GM12878 (cell line): Measurements from ENCODE around the gene UPK1B. TPM values are rescaled to one million over a fixed set of nuclear protein-coding genes. Genes with fewer than 3 reads are reported as not detected.

Source experiments
- ATAC-seq: fragments of 200-7000 bp; cut with Tn5 transposase; 3 replicates; pipeline ENCODE4 v1.9.1; 2020; ENCODE audit warnings: mild to moderate bottlenecking, moderate library complexity
- BruUV-seq: library from RNA; stranded (reverse); fragments of 400-500 nt; replicated peaks from 2 replicates; lab custom pipeline; 2021; lab: Mats Ljungman, UMichigan
- CTCF ChIA-PET: fragments of 300-600 bp; sonication (Branson Sonifier 250); formaldehyde crosslinking; extraction: SDS; loops from one replicate; lab custom pipeline; 2021; ENCODE audit warnings: inconsistent platforms; lab: Yijun Ruan, JAX
- POLR2A ChIA-PET: fragments of 350-600 bp; formaldehyde crosslinking; extraction: SDS; loops from one replicate; lab custom pipeline; 2021; ENCODE audit warnings: inconsistent platforms; lab: Charles Lee
- RAD21 ChIA-PET: fragments of 300-600 bp; sonication (Branson Sonifier 250); formaldehyde crosslinking; loops from one replicate; lab custom pipeline; 2023; ENCODE audit warnings: antibody characterized with exemption; ENCODE audit not compliant: unreplicated experiment; lab: Charles Lee
- SMC1A ChIA-PET: fragments of 300-600 bp; sonication (Branson Sonifier 250); formaldehyde crosslinking; loops from one replicate; lab custom pipeline; 2023; ENCODE audit not compliant: unreplicated experiment, uncharacterized antibody; lab: Charles Lee
- DNase-seq: peaks from one replicate; pipeline ENCODE4 v3.0.0-alpha.2; 2011; ENCODE audit warnings: low read depth, low spot score
- FAIRE-seq: peaks from 3 replicates; lab custom pipeline; 2011; peaks lifted over from hg19 to GRCh38; lab: Jason Lieb, UNC
- H2AFZ ChIP-seq: 2 replicates; pipeline ENCODE4 v1.6.0; 2011; ENCODE audit warnings: low read depth, low read length, control low read depth; ENCODE audit not compliant: control insufficient read depth
- H3K27ac ChIP-seq: 2 replicates; pipeline ENCODE4 v1.5.1; 2011; ENCODE audit warnings: control low read depth; ENCODE audit not compliant: control insufficient read depth, insufficient read depth
- H3K27me3 ChIP-seq, 2 experiments: replicated peaks in 1 of 2; 2 replicates each; pipeline versions ENCODE4 v1.6.0 to v1.6.1; 2011; ENCODE audit warnings: low read length in 1 of 2; ENCODE audit not compliant: control insufficient read depth in 2 of 2, insufficient read depth in 2 of 2
- H3K36me3 ChIP-seq, 2 experiments: 2 replicates each; pipeline ENCODE4 v1.5.1; 2011; ENCODE audit warnings: low read length in 1 of 2; ENCODE audit not compliant: control insufficient read depth in 2 of 2, insufficient read depth in 2 of 2
- H3K4me1 ChIP-seq: 2 replicates; pipeline ENCODE4 v1.6.1; 2011; ENCODE audit warnings: mild to moderate bottlenecking, low read length, moderate library complexity, mixed read lengths; ENCODE audit not compliant: control insufficient read depth, insufficient read depth
- H3K4me2 ChIP-seq: 2 replicates; pipeline ENCODE4 v1.6.0; 2011; ENCODE audit warnings: control low read depth; ENCODE audit not compliant: control insufficient read depth, insufficient read depth
- H3K4me3 ChIP-seq: fragments of 200-600 bp; sonication (generic); 2 replicates; pipeline ENCODE4 v1.5.1; 2016
- H3K79me2 ChIP-seq: 2 replicates; pipeline ENCODE4 v1.6.0; 2011; ENCODE audit warnings: low read length; ENCODE audit not compliant: control insufficient read depth, insufficient read depth
- H3K9ac ChIP-seq: 2 replicates; pipeline ENCODE4 v1.8.0; 2011; ENCODE audit warnings: low read length, control low read depth, mixed read lengths; ENCODE audit not compliant: control insufficient read depth, insufficient read depth
- H3K9me3 ChIP-seq: replicated peaks from 3 replicates; pipeline ENCODE4 v1.5.1; 2011; ENCODE audit warnings: mild to moderate bottlenecking, low read length; ENCODE audit not compliant: control insufficient read depth, insufficient read depth
- H4K20me1 ChIP-seq: 2 replicates; pipeline ENCODE4 v1.6.0; 2011; ENCODE audit not compliant: control insufficient read depth, insufficient read depth
- MEF2B ChIP-seq: fragments of 450-650 bp; IDR thresholded peaks from 2 replicates; pipeline ENCODE4 v1.6.1; 2018; ENCODE audit warnings: mild to moderate bottlenecking, moderate library complexity; ENCODE audit not compliant: partially characterized antibody, poor library complexity, severe bottlenecking
- MYB ChIP-seq: fragments of 150-350 bp; IDR thresholded peaks from 2 replicates; pipeline ENCODE4 v1.6.1; 2014; ENCODE audit warnings: mild to moderate bottlenecking, low read depth, low read length, borderline replicate concordance
- NFIC ChIP-seq: IDR thresholded peaks from 2 replicates; pipeline ENCODE4 v1.6.1; 2012; ENCODE audit warnings: low read depth, mild to moderate bottlenecking, inconsistent platforms, low read length, moderate library complexity
- NR2C2 ChIP-seq: IDR thresholded peaks from 2 replicates; pipeline ENCODE4 v1.6.1; 2011; ENCODE audit warnings: borderline replicate concordance, low read depth; ENCODE audit not compliant: control insufficient read depth, insufficient read length
- WGBS: methylation state at CpG from one replicate; pipeline ENCODE4 v1.1.6; 2016; ENCODE audit warnings: low lambda C conversion rate; ENCODE audit not compliant: insufficient replicate concordance, insufficient coverage; ENCODE audit errors: missing lambda C conversion rate; 5-methylcytosine and 5-hydroxymethylcytosine counted together
- in situ Hi-C: fragments of 300-500 bp; cut with MboI; formaldehyde crosslinking; loops from 9 replicates; pipeline ENCODE4 v1.14.3; 2018; ENCODE audit warnings: mixed read lengths
- intact Hi-C: fragments of 100-400 bp; cut with micrococcal nuclease; formaldehyde crosslinking; loops from one replicate; pipeline ENCODE4 v1.14.2; 2022; ENCODE audit not compliant: unreplicated experiment
- polyA plus RNA-seq, 11 experiments: library from polyadenylated mRNA; depleted of rRNA in 4 of 11; unstranded in 6 of 11; stranded (reverse) in 5 of 11; fragments of >200 nt; fragmentation: Nextera tagmentation in 4 of 11; fragmentation: Illumina TruSeq in 1 of 11; extraction: Ambion mirVana in 4 of 11; extraction: Trizol in 1 of 11; gene quantifications; 1 replicate in 1 of 11; 2 replicates in 10 of 11; pipeline versions ENCODE4 v1.2.1 to v1.2.3, GENCODE V29; 2011 to 2016; ENCODE audit warnings: inconsistent platforms in 2 of 11, missing spikeins in 2 of 11, low read depth in 1 of 11
- total RNA-seq, 4 experiments: library from RNA; depleted of rRNA in 3 of 4; stranded (reverse); fragments of >200 nt in 3 of 4; fragmentation: Illumina TruSeq in 1 of 4; extraction: Trizol in 1 of 4; gene quantifications; 2 replicates each; pipeline versions ENCODE4 v1.2.1 to v1.2.3, GENCODE V29; 2013 to 2021
- TF ChIP-seq, protein P1 (sequence below): fragments of 450-650 bp; formaldehyde crosslinking; IDR thresholded peaks from 2 replicates; pipeline ENCODE4 v1.5.0; 2022; ENCODE audit warnings: mild to moderate bottlenecking, missing genetic modification characterization

The UPK1B gene
- total and polyA plus RNA-seq, 10 of the 15 experiments (the other 5 are each of a cell fraction or from before 2014, with no cell fraction given), result not detected

DNA sequence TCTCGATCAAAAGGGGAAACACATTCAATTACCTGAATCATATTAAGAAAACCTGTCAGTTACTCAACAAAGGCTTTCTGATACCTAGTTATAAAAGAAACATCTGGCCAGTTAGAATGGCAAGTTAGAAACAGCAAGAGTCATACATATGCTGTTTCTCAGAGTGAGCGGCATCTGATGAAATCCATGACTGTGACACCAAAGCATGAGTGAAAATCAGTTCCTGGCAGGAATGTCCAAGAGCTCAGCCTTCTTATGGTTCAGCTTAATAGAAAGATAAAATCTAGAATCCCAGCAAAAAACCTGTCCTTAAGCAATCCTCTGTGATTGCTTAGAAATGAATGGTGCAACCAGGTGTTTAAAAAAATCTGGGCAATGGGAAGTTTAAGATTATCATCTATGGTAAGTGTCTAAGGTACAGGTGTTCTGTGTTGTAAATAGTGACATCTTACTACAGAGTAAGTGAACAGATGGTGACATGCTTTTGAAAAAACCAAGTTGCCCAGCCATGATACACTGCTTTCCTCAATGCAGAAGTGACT is 48.5 kb downstream of the UPK1B start:
- H2AFZ ChIP-seq, result no peak overlapping the region
- ChIA-PET RAD21 (interaction anchor here (1.6 kb wide), 1 partner anchor 19 kb away, joined by 4 read pairs; the partner anchor contains the start of gene B4GALT4), POLR2A (no interaction called here), CTCF (no interaction called here), SMC1A (interaction anchor here (1.7 kb wide), 1 partner anchor 19 kb away, joined by 5 read pairs; the partner anchor contains the start of gene B4GALT4)
- BruUV-seq, result no TSS peak
- TF ChIP-seq NFIC (no peak), NR2C2 (no peak), MEF2B (no peak), MYB (no peak)
- TF ChIP-seq, protein P1, sequence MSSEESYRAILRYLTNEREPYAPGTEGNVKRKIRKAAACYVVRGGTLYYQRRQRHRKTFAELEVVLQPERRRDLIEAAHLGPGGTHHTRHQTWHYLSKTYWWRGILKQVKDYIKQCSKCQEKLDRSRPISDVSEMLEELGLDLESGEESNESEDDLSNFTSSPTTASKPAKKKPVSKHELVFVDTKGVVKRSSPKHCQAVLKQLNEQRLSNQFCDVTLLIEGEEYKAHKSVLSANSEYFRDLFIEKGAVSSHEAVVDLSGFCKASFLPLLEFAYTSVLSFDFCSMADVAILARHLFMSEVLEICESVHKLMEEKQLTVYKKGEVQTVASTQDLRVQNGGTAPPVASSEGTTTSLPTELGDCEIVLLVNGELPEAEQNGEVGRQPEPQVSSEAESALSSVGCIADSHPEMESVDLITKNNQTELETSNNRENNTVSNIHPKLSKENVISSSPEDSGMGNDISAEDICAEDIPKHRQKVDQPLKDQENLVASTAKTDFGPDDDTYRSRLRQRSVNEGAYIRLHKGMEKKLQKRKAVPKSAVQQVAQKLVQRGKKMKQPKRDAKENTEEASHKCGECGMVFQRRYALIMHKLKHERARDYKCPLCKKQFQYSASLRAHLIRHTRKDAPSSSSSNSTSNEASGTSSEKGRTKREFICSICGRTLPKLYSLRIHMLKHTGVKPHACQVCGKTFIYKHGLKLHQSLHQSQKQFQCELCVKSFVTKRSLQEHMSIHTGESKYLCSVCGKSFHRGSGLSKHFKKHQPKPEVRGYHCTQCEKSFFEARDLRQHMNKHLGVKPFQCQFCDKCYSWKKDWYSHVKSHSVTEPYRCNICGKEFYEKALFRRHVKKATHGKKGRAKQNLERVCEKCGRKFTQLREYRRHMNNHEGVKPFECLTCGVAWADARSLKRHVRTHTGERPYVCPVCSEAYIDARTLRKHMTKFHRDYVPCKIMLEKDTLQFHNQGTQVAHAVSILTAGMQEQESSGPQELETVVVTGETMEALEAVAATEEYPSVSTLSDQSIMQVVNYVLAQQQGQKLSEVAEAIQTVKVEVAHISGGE (CRISPR knock-in tag), result no peak
- H3K4me3 ChIP-seq, result no peak overlapping the region
- no peak for FAIRE-seq
- no peak overlapping the region for H3K9ac ChIP-seq
- no peak for ATAC-seq
- intact Hi-C loops, result no loop called here
- DNase-seq, result no peak
- no peak overlapping the region for H3K4me2 ChIP-seq
- H3K36me3 ChIP-seq, result peaks cover 11 to 17% of the 10 kb centered on the region in 2 experiments
- H3K27ac ChIP-seq, result no peak overlapping the region
- no peaks in the 10 kb centered on the region for H4K20me1 ChIP-seq
- no peaks in the 10 kb centered on the region for H3K27me3 ChIP-seq
- no peaks in the 10 kb centered on the region for H3K79me2 ChIP-seq
- H3K4me1 ChIP-seq, result no peaks in the 10 kb centered on the region
- WGBS, result 100% methylated on average over 2 of the region's 2 CpGs
- no peaks in the 10 kb centered on the region for H3K9me3 ChIP-seq
- in situ Hi-C loops, result no loop called here
